Measurements from ENCODE around the gene F7.
"Not testable (repeated sequence)": the region's sequence is repeated elsewhere in the genome, so short reads cannot be mapped to it uniquely, and the experiment has no call there.

The F7 gene

GRCh38 chr13:113110852-113111315 is 5.3 kb downstream of the F7 start:
- no peak overlapping the region for H3K4me3 ChIP-seq (ENCODE audit: low read depth, low read length)
- no peaks in the 10 kb centered on the region for H3K27me3 ChIP-seq (ENCODE audit: insufficient read depth, low read depth, severe bottlenecking)

GRCh38 chr13:113111821-113112220 is 6.2 kb downstream of the F7 start:
- not testable (repeated sequence) for H3K27me3 ChIP-seq (ENCODE audit: insufficient read depth, low read depth, severe bottlenecking); H3K36me3 ChIP-seq; H3K27ac ChIP-seq; H3K4me3 ChIP-seq (ENCODE audit: low read depth, low read length)
- peak; percentile 6 for DNase-seq
- H3K9me3 ChIP-seq (ENCODE audit: severe bottlenecking), result peaks cover 19% of the 10 kb centered on the region

More at GRCh38 chr13:113110852-113111315, 5.3 kb downstream of the F7 start:
- no peak overlapping the region for H3K27ac ChIP-seq
- H3K9me3 ChIP-seq (ENCODE audit: severe bottlenecking), result peaks cover 19% of the 10 kb centered on the region
- no peaks in the 10 kb centered on the region for H3K36me3 ChIP-seq
- DNase-seq, result no peak
- no peak for TF ChIP-seq CTCF (IDR thresholded peaks at IDR 0.05; ENCODE audit: low read depth, low read length)

GRCh38 chr13:113112475-113112874 is 6.9 kb downstream of the F7 start:
- peaks cover 19% of the 10 kb centered on the region for H3K9me3 ChIP-seq (ENCODE audit: severe bottlenecking)
- not testable (repeated sequence) for H3K4me3 ChIP-seq (ENCODE audit: low read depth, low read length); H3K27me3 ChIP-seq (ENCODE audit: insufficient read depth, low read depth, severe bottlenecking); H3K27ac ChIP-seq; DNase-seq; H3K36me3 ChIP-seq

- H3K9me3 ChIP-seq (ENCODE audit: severe bottlenecking), result peaks cover 19% of the 10 kb centered on the region
- no peak for TF ChIP-seq CTCF (IDR thresholded peaks at IDR 0.05; ENCODE audit: low read depth, low read length)
- H3K27me3 ChIP-seq (ENCODE audit: insufficient read depth, low read depth, severe bottlenecking), result no peaks in the 10 kb centered on the region
- H3K36me3 ChIP-seq, result no peaks in the 10 kb centered on the region
- H3K4me3 ChIP-seq (ENCODE audit: low read depth, low read length), result no peak overlapping the region
- peak; percentile 5 for DNase-seq
- H3K27ac ChIP-seq, result no peak overlapping the region
These were observed 7.6 kb downstream of the F7 start for GRCh38 chr13:113112893-113113845.

- Histone ChIP-seq H3K27me3 (ENCODE audit: insufficient read depth, low read depth, severe bottlenecking) (no peaks in the 10 kb centered on the region), H3K36me3 (no peaks in the 10 kb centered on the region), H3K4me3 (ENCODE audit: low read depth, low read length) (no peak overlapping the region), H3K27ac (no peak overlapping the region), H3K9me3 (ENCODE audit: severe bottlenecking) (peaks cover 19% of the 10 kb centered on the region)
- peak; percentile 7 for DNase-seq
- TF ChIP-seq CTCF (IDR thresholded peaks at IDR 0.05; ENCODE audit: low read depth, low read length), result no peak
These were observed 8.3 kb downstream of the F7 start for GRCh38 chr13:113113846-113114271.

- no peak overlapping the region for H3K27ac ChIP-seq
- no peaks in the 10 kb centered on the region for H3K27me3 ChIP-seq (ENCODE audit: insufficient read depth, low read depth, severe bottlenecking)
- no peak for TF ChIP-seq CTCF (IDR thresholded peaks at IDR 0.05; ENCODE audit: low read depth, low read length)
- H3K36me3 ChIP-seq, result no peaks in the 10 kb centered on the region
- no peak overlapping the region for H3K4me3 ChIP-seq (ENCODE audit: low read depth, low read length)
- peaks cover 12% of the 10 kb centered on the region for H3K9me3 ChIP-seq (ENCODE audit: severe bottlenecking)
- DNase-seq, result peak; percentile 5
These were observed 9.1 kb downstream of the F7 start for GRCh38 chr13:113114511-113115362.

Measured in WERI-Rb-1 (cell line).